ENCODE measurements around the gene SYT7.
"Not testable (repeated sequence)": the region's sequence is repeated elsewhere in the genome, so short reads cannot be mapped to it uniquely, and the experiment has no call there.

Gene SYT7, protein sequence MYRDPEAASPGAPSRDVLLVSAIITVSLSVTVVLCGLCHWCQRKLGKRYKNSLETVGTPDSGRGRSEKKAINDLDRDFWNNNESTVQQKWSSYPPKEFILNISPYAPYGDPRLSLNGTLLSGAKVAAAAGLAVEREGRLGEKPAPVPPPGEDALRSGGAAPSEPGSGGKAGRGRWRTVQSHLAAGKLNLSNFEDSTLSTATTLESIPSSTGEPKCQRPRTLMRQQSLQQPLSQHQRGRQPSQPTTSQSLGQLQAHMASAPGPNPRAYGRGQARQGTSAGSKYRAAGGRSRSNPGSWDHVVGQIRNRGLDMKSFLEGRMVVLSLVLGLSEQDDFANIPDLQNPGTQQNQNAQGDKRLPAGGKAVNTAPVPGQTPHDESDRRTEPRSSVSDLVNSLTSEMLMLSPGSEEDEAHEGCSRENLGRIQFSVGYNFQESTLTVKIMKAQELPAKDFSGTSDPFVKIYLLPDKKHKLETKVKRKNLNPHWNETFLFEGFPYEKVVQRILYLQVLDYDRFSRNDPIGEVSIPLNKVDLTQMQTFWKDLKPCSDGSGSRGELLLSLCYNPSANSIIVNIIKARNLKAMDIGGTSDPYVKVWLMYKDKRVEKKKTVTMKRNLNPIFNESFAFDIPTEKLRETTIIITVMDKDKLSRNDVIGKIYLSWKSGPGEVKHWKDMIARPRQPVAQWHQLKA

DNA sequence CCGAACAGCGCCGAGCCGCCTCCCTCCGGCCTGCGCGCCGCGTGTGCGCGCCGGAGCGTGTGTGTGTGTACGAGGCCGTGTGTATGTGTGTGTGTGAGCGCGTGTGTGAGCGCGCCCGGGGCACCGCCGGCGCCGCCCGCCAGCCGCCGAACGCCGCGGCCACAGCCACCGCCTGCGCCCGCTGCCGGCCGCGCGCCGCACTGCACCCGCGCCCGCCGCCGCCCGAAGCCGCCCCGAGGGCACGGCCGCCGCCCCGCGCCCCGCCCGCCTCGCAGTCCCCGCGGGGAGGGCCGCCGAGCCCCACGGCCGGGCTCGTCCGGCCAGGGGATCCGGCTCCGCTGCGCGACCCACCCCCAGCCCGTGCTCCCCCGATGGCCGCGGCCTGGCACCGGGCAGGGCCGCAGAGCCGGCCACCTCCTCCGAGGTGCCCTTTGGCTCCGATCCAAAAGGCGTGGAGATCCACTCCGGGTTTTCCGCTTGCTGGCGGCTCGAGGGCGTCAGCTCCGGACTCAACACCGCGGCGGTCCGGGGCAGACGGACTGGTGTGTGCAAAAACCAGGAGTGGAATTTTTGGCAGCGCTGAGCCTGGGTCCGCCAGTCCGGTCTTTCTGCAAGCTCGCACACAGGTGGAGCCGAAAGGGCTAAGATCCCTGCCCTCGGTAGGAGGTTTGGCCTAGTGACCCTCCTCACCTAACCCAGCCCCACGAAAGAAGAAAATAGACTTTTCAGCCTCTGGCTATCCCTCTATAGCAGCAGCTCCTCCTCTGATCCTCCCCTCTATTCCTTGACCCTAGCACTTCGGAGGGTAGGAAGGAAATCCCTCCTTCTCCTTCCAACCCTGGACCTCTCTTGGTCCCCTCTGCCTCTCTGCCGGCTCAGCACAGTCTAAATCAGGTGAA lies at the start of gene SYT7:
SYT7 (minus strand) TSS at position 47 of the 899 bp plus-strand sequence. CDS start 256 bp downstream, outside the sequence.
- peak; percentile 97 for DNase-seq

DNA sequence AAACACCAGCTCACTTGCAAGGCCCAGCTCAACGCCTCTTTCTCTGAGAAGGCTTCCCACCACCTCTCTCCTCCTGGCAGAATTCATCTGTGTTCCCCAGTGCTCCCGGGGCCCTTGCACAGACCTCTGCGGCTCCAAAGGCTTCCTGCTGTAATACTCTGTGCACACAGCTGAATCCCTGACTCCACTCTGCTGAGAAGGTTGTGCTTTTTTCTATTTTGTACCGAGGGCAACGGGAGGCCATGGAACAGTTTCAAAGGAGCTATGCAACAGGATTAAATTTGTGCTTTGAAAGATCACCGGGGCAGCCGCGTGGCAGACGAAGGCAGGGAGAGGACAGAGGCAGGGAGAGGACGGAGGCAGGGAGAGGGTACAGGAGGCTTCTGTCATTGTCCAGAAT lies 49.2 kb upstream of the SYT7 start:
- no peak for DNase-seq

DNA sequence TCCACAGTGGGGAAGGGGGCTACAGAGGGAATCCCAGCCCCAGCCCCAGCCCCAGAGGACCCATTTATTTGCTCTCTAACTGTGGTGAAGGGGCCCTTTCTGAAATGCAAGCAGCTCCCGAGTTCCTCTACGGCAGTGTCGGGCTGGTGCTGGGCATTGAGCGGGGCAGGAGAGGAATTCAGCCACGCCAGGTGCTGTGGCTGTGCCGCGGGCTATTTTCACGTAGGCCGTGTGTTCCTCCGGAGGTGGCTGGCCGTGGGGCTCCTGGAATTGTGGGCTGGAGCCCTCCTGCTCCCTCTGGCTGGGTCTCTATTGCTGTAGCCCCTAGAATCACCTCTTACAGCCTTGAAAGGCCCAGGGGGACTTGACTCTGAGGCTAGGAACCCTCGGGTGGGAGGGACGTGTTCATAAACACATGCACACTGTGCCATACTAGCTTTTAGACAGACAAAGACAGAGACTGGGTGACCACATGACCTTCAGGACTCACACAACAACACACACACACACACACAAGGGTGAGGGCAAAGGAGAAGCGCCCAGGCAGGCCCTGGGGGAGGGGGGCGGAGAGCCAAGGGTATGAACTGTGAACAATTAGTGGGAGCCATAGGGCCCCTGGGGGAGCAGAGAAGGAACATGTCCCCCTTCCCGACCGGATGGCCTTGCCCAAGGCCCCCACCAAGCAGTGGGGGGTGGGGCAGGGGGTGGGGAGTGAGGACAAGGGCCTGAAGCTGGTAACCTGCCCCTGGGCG lies 48.4 kb upstream of the SYT7 start:
- no peak for DNase-seq

DNA sequence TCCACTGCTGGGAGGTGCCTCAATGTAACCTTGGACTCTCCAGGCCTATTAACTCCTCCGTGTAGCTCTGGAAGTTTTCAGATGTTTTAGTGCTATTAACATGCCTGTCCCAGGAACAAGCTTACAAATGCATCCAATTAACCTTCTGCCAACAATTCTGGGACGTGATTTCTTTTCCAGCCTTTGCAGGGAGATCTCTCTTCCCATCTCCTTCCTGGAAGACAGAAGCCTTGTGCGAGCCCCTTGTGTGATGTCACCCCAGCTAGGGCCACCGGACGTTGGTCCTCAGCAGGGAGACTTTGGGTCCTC lies 47.7 kb upstream of the SYT7 start:
- DNase-seq, result no peak

DNA sequence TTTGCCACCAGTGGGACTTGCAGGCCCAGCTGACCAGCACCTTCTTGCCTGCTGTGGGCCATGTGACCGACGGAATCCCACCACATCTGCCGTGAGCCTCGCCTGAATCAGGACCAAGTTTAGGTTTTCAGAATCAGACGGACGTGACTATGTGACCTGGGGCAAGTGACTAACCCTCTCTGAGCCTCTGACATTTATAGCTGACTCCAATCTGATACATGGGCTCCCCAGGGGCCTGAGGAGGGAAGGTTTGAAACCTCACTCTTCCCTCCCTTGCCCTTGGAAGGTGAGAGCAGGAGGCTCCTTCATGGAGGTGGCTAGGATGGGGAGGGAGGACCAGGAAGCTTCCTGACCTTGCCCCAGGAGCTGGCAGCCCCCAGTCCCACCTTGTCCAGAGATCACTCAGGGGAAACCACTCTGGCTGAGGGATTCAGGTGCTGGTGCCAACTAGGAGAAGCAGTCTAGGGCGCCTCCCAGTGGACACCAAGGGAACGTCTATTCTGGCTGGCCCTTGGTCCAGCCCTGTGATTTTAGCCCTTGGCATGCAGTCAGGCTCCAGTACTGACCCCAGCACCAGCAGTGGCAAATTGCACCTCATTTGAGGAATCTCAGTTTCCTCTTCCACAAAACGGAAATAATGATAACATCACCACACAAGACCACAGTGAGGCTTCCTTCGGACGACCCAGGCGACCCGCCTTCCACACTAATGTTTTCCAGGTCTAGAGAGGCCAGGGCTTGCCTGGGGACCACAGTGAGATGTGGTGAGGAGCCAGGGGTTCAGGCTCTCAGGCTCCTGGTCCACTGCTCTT lies 47.2 kb upstream of the SYT7 start:
- peak; percentile 45 for DNase-seq

DNA sequence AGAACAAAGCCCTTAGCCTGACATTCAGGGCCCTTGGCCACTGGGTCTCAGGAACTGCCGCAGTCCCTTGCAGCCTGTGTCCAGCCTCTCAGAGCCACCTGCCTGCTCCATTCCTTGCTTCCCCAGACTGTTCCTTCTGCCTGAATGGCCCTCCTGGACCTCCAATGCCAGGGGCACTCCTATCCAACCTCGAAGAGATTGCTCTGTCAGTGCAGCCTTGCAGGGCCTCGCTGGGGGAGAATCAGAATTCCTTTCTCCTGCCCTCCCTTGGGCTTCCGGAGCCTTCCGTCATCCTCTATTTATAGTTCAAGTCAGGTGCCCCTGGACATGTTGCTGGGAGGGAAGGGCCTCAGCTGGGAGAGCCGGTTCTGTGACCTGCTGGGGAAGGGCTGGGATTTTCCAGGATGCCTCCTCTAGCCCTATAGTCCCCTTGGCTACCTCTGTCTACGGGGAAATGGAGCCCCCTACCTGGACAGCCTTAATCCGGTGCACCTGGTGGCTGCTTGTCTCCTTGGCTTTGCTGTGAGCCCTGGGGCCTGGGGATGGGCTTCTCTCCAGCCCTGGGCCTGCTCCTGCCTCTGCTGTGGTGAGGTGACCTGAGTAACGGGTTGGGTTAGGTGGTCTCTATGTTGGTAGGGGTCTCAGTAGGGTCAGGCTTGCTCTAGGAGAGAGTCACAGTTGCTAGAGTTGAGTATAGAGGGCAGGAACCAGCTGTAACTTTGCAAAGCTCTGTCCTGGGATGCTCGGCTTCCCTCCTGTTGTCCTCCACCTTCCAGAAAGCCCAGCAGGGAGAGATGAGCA lies 45.9 kb upstream of the SYT7 start:
- no peak for DNase-seq

DNA sequence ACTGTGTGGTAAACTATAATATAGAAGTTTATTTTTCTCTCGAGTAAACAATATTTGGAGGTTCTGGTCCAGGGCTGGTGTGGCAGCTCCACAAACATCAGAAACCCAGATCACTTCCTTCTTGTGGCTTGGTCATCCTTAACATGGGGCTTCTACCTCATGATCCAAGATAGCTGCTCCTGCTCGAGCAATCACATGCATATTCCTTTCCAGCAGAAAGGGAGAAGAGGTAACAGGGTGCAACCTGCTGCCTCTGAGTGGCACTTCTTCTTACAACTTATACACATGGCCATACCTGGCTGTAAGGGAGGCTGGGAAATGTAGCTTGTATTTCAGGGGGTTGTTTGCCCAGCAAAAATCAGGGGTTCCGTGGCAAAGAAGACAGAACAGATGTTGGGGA lies 44.6 kb upstream of the SYT7 start:
- DNase-seq, result no peak

DNA sequence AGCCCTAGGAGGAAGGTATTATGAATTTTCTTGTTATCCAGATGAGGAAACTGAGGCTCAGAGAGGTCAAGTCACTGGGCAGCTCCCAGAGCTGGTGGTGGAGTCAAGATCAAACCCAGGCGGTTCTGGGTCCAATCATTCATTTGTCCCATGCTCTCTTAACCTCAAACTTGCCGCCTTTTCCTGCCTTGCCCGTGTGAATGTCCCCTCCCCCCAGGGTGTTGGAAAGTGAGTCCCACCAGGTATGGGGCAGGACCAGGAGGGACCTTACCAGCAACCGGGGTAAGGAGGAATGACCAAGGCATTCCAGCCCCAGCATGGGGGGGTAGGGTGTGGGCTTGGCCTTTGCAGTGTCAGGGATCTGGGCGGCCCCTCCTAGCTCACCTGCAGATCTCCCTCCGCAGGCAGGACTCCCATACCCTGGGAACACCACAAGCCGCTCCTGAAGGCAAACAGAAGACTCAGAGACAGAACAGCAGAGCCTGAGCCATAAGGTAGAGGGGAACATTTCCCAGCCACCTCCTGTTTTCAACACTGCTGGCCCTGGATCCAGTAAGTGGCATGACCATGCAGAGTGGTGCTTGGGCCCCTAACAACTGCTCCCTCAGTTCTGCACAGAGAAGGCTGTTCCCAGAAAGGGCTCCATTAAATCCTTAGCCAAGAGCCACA lies 41.2 kb upstream of the SYT7 start:
- DNase-seq, result no peak

DNA sequence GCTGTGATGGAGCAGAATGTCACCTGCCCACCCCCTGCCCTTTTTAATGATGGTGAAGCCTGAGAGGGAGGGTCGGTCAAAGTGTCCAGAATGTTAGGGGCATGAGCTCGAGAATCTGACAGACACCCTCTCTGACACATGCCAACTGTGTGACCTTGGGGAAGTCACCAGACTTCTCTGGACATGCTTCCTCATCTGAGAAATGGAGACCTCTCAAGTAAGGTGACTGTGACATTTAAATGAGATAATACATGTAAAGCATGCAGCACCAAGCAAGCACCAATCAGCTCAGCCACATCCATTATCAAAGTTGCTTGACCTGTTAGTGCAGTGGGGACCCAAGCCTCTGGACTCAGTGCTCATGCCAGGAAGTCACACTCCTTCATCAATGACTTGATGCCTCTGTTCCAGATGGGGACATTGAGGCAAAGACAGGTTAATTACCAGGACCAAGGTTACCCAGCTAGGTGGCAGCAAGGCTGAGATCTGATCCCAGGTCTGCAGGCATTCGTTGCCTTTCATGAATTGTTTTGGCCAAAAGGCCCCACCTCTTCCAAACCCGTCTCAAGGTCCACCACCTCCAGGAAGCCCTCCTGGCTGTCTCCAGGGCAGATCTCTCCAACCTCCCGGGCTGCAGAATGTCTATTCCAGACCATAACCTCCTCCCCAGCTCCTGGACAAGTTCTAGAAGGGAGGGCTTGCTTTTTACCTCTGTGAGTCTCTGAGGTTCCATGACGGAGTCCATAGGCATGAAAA lies 38.8 kb upstream of the SYT7 start:
- no peak for DNase-seq

DNA sequence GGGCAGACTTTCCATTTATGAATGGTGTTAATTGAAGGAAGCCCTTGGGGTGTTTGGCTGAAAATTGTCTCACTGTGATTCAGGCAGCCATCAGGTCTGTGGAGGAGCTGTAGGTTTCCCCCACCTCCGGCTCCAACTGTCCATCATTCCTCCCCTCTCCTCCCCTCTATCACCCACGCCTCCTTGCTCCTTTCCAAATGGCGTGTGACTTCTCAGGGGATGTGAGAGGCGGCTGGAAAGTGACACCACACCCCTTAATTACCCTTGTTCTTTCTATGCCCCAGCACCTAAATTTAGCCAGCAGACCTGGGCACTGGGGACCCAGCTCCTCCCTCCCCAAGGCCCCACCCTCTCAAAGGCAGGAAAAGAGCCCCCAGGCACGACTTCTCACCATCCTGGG lies 38.1 kb upstream of the SYT7 start:
- DNase-seq, result no peak

DNA sequence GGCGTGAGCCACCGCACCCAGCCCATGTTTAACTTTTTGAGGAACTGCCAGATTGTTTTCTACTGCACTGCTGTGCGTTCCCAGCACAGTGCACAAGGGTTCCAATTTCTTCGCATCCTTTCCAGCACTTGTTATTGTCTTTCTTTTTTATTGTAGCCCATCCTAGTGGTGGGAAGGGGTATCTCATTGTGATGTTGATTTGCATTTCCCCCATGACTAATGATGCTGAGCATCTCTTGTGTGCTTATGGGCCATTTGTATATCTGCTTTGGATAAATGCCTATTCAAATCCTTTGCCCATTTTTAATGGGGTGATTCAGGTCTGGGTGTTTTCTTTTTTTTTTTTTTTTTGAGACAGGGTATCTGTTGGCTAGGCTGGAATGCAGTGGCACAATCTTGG lies 36.6 kb upstream of the SYT7 start:
- DNase-seq, result no peak

DNA sequence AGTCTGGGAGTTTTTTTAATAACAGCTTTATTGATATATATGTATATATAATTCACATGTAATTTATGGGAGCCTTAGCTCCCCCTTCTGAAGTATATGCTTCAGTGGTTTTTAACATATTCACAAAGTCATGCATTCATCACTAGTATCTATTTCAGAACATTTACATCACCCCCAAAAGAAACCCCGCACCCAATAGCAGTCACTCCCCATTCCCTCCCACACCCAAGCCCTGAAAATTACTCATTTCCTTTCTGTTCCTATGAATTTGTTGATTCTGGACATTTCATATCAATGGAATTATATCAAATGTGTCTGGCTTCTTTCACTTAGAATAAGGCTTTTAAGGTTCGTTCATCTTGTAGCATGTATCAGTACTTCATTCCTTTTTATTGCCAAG lies 35.6 kb upstream of the SYT7 start:
- DNase-seq, result no peak

DNA sequence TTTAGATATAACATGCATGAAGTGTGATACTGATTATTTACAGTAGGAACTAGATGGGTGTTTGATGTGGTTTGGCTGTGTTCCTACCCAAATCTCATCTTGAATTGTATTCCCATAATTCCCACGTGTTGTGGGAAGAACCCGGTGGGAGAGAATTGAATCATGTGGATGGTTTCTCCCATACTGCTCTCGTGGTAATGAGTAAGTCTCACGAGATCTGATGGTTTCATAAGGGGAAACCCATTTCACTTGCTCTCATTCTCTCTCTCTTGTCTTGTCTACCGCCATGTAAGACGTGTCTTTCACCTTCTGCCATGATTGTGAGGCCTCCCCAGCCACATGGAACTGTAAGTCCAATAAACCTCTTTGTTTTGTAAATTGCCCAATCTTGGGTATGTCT lies 33.9 kb upstream of the SYT7 start:
- DNase-seq, result not testable (repeated sequence)

DNA sequence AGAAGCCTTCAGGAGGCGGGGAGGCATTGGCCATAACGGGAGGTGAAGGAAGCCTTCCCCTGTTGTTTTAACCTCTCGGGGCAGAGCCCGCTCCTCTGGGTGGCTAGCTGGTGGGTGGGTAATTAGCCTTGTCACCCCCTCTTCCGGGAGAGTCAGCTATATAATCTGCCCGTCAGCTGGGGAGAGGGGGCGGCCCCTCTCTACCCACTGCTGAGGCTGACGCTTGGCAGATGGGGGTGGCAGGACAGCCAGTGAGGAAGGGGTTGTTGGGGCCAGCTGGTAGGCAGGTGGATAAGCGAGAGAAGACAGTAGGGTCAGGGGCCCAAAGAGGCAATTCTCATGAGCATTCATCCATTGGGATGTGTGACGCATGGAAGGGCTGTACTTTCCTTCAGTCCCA lies 33.0 kb upstream of the SYT7 start:
- no peak for DNase-seq

DNA sequence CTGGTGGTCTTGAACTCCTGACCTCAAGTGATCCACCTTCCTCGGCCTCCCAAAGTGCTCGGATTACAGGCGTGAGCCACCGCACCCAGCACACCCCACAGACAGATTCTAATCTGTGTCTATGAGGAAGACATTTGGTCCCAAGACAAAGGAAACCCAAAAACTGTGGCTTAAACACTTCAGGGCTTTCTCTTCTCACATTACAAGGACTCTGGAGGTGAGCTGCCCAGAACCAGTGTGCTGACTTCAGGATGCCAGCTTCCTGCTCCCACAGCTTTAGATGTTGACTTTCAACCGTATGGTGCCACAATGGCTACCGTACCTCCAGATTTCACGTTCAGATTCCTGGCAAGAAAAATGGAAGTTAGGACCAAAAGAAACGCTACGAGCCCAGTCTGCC lies 32.2 kb upstream of the SYT7 start:
- DNase-seq, result no peak

DNA sequence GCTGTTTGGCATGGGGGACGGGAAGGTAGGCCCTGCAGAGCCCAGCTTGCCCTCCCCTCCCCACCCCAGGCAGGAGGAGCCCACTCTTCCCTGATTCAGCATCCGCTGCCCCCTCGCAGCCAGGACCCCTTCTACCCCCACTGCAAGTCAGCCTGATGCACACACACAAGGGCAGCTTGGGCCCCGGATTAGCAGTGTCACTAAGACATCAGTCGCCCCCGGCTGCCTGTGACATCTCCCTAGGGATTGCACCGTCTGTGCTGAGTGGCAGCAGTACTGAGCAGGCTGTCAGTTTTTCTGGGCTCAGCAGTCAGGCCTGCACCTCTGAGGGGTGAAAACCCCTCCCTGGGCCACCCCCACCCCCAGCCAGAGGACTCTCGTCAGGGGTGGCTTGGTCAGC lies 30.4 kb upstream of the SYT7 start:
- DNase-seq, result peak; percentile 31

DNA sequence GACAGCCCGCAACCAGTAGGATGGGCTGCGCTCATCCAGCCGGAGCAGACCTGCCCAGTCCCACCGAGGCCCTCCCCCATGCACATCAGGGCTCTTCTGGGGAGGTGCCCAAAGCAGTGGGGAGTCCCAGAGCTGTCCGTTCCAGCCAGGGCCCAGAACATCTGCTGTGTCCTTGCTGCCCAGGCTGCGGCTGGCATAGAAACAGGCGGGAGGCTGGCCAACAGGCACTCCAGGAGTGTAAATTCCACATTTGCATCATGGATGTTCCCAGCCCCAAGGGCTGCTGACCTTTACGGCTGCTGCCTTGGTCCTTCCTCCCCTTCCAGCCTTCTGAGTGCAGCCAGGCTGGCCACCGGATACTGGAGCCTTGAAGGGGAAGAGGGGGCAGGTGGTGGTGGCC lies 30.0 kb upstream of the SYT7 start:
- peak; percentile 74 for DNase-seq

DNA sequence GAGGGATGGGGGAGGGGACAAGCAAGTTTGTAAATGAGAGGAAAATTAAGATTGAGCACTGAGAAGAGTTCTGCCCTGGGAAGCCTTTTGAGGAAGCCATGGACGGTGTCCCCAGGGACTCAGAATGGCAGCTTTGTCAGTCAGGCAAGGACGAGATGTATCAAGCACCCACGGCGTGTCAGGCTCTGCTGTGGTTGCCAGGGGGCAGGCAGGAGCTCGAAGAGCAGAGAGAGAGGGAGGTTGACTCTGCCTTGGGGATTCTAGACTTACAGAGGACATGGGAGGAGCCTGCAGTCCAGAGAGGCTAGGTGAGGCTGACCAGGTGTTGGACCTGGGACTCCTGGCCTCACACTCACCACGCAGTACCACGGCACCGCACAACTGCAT lies 29.1 kb upstream of the SYT7 start:
- DNase-seq, result peak; percentile 38

DNA sequence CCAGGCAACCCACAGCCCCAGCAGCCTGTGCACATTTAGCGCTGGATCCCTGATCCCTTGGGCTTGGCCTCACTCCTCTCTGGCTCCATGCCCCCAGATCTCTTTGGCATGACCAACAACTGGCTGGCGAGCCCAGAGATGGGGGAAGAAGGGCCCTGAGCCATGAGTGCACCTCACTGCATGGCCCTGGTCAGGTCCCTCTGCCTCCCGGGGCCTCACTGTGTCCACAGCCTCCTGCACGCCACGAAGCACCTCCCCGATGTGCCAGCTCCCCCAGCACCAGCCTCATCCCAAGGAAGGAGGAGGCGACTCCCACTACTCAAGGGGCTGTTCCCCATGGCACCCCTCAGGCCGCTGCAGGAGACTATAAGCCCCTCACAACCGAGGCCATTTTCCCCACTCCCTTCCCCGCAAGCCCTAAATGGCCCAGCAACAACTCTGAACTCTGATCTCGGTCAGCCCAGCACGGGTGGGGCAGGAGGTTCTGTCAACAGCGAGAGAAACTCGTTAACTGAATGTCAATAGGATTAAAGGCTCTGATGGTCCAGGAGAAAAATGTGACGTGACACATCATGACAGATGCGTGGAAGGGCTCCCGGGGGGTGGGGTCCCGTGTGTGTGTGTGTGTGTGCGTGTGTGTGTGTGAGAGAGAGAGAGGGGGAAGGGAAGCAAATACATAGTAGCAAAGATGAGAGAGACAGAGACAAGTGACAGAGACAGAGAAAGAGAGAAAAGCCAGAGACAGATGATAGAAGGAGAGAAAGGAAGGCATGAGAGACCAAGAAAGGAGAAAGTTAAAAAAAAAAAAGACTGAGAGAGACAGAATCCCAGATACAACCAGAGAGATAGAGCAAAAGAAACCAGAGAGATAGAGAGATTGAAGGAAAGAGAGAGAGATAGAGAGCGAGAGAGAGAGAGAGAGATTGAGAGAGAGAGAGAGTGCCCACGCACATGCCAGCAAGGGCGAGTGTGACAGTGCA lies 28.4 kb upstream of the SYT7 start:
- DNase-seq, result no peak

All from NCI-H1092 (cell line).